K562 (cell line): ENCODE data around the gene CAMSAP2. TPM values are rescaled to one million over a fixed set of nuclear protein-coding genes. Genes with fewer than 3 reads are reported as not detected.

Experiments used
- ATAC-seq: fragments of 200-7000 bp; cut with Tn5 transposase; 3 replicates; pipeline ENCODE4 v1.9.1; 2020; ENCODE audit warnings: moderate library complexity
- BruUV-seq: library from RNA; stranded (reverse); fragments of 400-500 nt; replicated peaks from 2 replicates; lab custom pipeline; 2021; lab: Mats Ljungman, UMichigan
- CTCF ChIA-PET: fragments of 300-600 bp; formaldehyde crosslinking; extraction: SDS; loops from one replicate; lab custom pipeline; 2021; ENCODE audit warnings: low intra/inter-chr PET ratio; lab: Yijun Ruan, JAX
- POLR2A ChIA-PET: fragments of 300-600, 350-650 bp; sonication (Branson Sonifier 250); formaldehyde crosslinking; extraction: SDS; loops from one replicate; lab custom pipeline; 2021; ENCODE audit warnings: antibody characterized with exemption, inconsistent platforms; lab: Yijun Ruan, JAX
- DNase-seq, 4 experiments: peaks; one replicate each; pipeline versions ENCODE4 v3.0.0 to v3.0.0-alpha.2; 2011 to 2018; ENCODE audit warnings: low spot score in 3 of 4, mixed read lengths in 3 of 4; ENCODE audit errors: extremely low read depth in 1 of 4
- FAIRE-seq: peaks from 2 replicates; lab custom pipeline; 2011; peaks lifted over from hg19 to GRCh38; lab: Jason Lieb, UNC
- H2AFZ ChIP-seq: 2 replicates; pipeline ENCODE4 v1.6.0; 2011; ENCODE audit warnings: low read depth, low read length, control low read depth, inconsistent platforms
- H3K27ac ChIP-seq: fragments of 200-600 bp; 3 replicates; pipeline ENCODE4 v1.8.0; 2011; ENCODE audit warnings: low read depth, mild to moderate bottlenecking, control low read depth, inconsistent platforms, low read length, moderate library complexity, mixed read lengths; ENCODE audit errors: extremely low read depth
- H3K27me3 ChIP-seq, 2 experiments: fragments of 300-600 bp in 1 of 2; 2 replicates in 1 of 2; 3 replicates in 1 of 2; pipeline versions ENCODE4 v1.6.0 to v1.8.0; 2011; ENCODE audit warnings: inconsistent platforms in 2 of 2, low read length in 2 of 2, mild to moderate bottlenecking in 1 of 2, mixed read lengths in 1 of 2, moderate library complexity in 1 of 2; ENCODE audit not compliant: control insufficient read depth in 2 of 2, insufficient read depth in 2 of 2
- H3K36me3 ChIP-seq: fragments of 300-600 bp; 3 replicates; pipeline ENCODE4 v1.8.0; 2011; ENCODE audit warnings: mild to moderate bottlenecking, low read length, inconsistent platforms; ENCODE audit not compliant: control insufficient read depth, insufficient read depth
- H3K4me1 ChIP-seq, 2 experiments: fragments of 200-600 bp in 1 of 2; replicated peaks in 1 of 2; 2 replicates in 1 of 2; 3 replicates in 1 of 2; pipeline versions ENCODE4 v1.5.1 to v1.8.0; 2011; ENCODE audit warnings: inconsistent platforms in 2 of 2, low read length in 2 of 2, mild to moderate bottlenecking in 1 of 2, mixed read lengths in 1 of 2, moderate library complexity in 1 of 2; ENCODE audit not compliant: control insufficient read depth in 2 of 2, insufficient read depth in 2 of 2
- H3K4me2 ChIP-seq: 2 replicates; pipeline ENCODE4 v1.6.1; 2011; ENCODE audit warnings: low read length, control low read depth, inconsistent platforms, mixed read lengths; ENCODE audit not compliant: insufficient read depth
- H3K4me3 ChIP-seq: fragments of 200-600 bp; sonication (generic), shearing (Covaris generic); 2 replicates; pipeline ENCODE4 v1.5.1; 2016; ENCODE audit warnings: control low read depth, inconsistent platforms
- H3K79me2 ChIP-seq: fragments of 200-600 bp; 3 replicates; pipeline ENCODE4 v1.8.0; 2011; ENCODE audit warnings: low read length, inconsistent platforms; ENCODE audit not compliant: control insufficient read depth, insufficient read depth
- H3K9ac ChIP-seq, 2 experiments: 2 replicates each; pipeline versions ENCODE4 v1.6.0 to v1.6.1; 2011; ENCODE audit warnings: low read depth in 2 of 2, low read length in 2 of 2, control low read depth in 1 of 2, inconsistent platforms in 1 of 2, mild to moderate bottlenecking in 1 of 2, mixed read lengths in 1 of 2; ENCODE audit not compliant: insufficient read depth in 1 of 2
- H3K9me1 ChIP-seq: one replicate; pipeline ENCODE4 v1.6.0; 2011; ENCODE audit warnings: inconsistent platforms, mild to moderate bottlenecking, low read length, moderate library complexity; ENCODE audit not compliant: control insufficient read depth, insufficient read depth
- H3K9me3 ChIP-seq: replicated peaks from 2 replicates; pipeline ENCODE4 v1.5.1; 2011; ENCODE audit warnings: low read depth, low read length, inconsistent platforms; ENCODE audit not compliant: control insufficient read depth, insufficient read depth
- H4K20me1 ChIP-seq: replicated peaks from 2 replicates; pipeline ENCODE4 v1.6.1; 2011; ENCODE audit warnings: low read length, inconsistent platforms, mixed read lengths; ENCODE audit not compliant: control insufficient read depth, insufficient read depth
- RCOR1 ChIP-seq, 2 experiments: IDR thresholded peaks; 2 replicates each; pipeline ENCODE4 v1.6.1; 2012; ENCODE audit warnings: low read depth in 2 of 2, low read length in 2 of 2, borderline replicate concordance in 1 of 2, improper control_type of control experiment in 1 of 2
- ZNF778 ChIP-seq: fragments of 450-650 bp; formaldehyde crosslinking; IDR thresholded peaks from 2 replicates; pipeline ENCODE4 v1.4.0; 2020; ENCODE audit warnings: mild to moderate bottlenecking, moderate library complexity
- WGBS: fragments of 100-300 bp; shearing (Covaris generic); methylation state at CpG from one replicate; pipeline ENCODE4 v1.1.6; 2016; ENCODE audit warnings: low coverage, mixed read lengths; ENCODE audit not compliant: insufficient coverage; ENCODE audit errors: missing lambda C conversion rate; 5-methylcytosine and 5-hydroxymethylcytosine counted together
- in situ Hi-C: fragments of 300-500 bp; cut with MboI; formaldehyde crosslinking; loops from 4 replicates; pipeline ENCODE4 v1.15.0; 2018; ENCODE audit warnings: inconsistent platforms, mixed read lengths
- intact Hi-C: fragments of 100-400 bp; cut with micrococcal nuclease; formaldehyde crosslinking; loops from 2 replicates; pipeline ENCODE4 v1.14.2; 2022
- polyA plus RNA-seq, 8 experiments: library from polyadenylated mRNA; depleted of rRNA in 4 of 8; stranded (reverse) in 5 of 8; unstranded in 3 of 8; fragments of >200 nt; fragmentation: Nextera tagmentation in 2 of 8; fragmentation: Illumina TruSeq in 1 of 8; extraction: Ambion mirVana in 2 of 8; extraction: Trizol in 1 of 8; gene quantifications; 2 replicates each; pipeline versions ENCODE4 v1.2.1 to v1.2.3, GENCODE V29; 2011 to 2014; ENCODE audit warnings: inconsistent platforms in 1 of 8, missing spikeins in 1 of 8
- total RNA-seq, 7 experiments: library from RNA; depleted of rRNA in 6 of 7; stranded (reverse); fragments of >200 nt in 6 of 7; fragmentation: Illumina TruSeq in 2 of 7; extraction: Trizol in 2 of 7; gene quantifications; 2 replicates each; pipeline versions ENCODE4 v1.2.1 to v1.2.3, GENCODE V29; 2011 to 2021; ENCODE audit warnings: low replicate concordance in 1 of 7
- TF ChIP-seq, protein P1 (sequence below): fragments of 450-650 bp; IDR thresholded peaks from 2 replicates; pipeline ENCODE4 v1.6.1; 2016

The CAMSAP2 gene
- total and polyA plus RNA-seq, 9 of the 15 experiments (the other 6 are each of a cell fraction or from before 2014, with no cell fraction given), result 1.4 to 7.5 (median 2.7) TPM

DNA sequence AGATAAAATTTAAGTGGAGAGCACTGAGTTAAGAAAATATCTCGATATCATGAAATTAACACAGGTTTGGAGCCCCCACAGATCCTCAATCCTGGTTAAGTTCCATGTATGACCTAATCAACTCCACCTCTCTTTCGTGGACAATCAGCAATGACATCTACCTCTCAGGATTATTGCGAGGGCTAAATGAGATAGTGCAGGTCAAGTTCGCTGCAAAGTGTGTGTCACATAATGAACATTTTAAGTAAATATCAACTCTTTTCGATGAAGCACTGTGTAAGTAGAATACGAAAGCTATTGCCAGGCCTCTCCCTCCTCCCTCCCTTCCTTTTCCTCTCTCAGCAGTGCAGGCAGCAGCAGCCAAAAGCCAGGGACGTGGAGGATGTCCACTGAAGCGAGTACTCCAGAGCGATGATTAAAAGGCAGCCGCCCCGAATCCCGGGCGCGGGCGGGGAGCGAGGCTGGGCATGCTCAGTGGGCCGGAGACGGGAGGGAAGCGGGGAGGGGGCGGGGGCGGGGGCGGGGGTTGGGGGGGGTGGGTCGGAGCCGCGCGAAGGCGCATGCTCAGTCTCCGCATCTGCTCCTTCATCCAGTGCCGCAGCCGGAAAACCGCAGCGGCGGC is at the start of gene CAMSAP2 (continued):
- 0 out of 4 replicates have a peak, but pooled peaks of 1 of the 2 experiments have one; percentile 25 for TF ChIP-seq RCOR1 (IDR thresholded peaks at IDR 0.05; ENCODE audit: borderline replicate concordance in 1 of 2, low read depth in 2 of 2, low read length in 2 of 2)

DNA sequence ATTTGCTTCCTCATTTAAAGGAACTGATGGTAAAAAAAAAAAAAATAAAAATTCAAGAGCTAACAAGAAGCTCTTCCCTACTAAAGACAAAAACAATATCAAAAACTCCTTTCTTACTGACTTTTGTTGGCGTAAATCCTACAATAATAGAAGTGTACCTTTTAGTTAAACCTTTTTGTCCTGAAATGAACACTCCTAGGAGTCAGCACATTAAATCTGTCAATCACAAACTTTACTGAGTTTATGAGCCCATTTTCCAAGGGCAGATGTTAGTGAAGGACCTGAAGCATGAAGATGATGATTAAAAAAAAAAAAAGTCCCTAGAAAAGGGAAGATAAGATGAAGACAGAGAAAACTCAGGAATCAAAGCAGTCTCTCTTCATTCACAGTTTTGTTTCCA is 46.4 kb upstream of the CAMSAP2 start:
- intact Hi-C loops, result no loop called here
- Histone ChIP-seq H2AFZ (no peak overlapping the region), H3K4me2 (no peak overlapping the region), H3K9ac (no peak overlapping the region)
- CTCF ChIA-PET, result no interaction called here
- no peak for TF ChIP-seq ZNF778
- TF ChIP-seq, protein P1, sequence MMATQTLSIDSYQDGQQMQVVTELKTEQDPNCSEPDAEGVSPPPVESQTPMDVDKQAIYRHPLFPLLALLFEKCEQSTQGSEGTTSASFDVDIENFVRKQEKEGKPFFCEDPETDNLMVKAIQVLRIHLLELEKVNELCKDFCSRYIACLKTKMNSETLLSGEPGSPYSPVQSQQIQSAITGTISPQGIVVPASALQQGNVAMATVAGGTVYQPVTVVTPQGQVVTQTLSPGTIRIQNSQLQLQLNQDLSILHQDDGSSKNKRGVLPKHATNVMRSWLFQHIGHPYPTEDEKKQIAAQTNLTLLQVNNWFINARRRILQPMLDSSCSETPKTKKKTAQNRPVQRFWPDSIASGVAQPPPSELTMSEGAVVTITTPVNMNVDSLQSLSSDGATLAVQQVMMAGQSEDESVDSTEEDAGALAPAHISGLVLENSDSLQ, result 0 out of 2 replicates have a peak, but pooled peaks have one; percentile 31
- TF ChIP-seq, all 486 proteins: peak for 1
- H3K79me2 ChIP-seq, result no peaks in the 10 kb centered on the region
- DNase-seq, result no peak
- POLR2A ChIA-PET, result interaction anchor here (1.3 to 1.4 kb wide), 2 partner anchors 11 to 23 kb away, joined by 3 to 4 read pairs; partner anchors contain the start of gene DDX59
- no peaks in the 10 kb centered on the region for H3K36me3 ChIP-seq
- no peak for FAIRE-seq
- WGBS, result 68% methylated on average over 1 of the region's 1 CpG
- no peak overlapping the region for H3K4me3 ChIP-seq
- no peak for ATAC-seq
- H3K9me1 ChIP-seq, result no peaks in the 10 kb centered on the region
- no peaks in the 10 kb centered on the region for H3K9me3 ChIP-seq
- no peaks in the 10 kb centered on the region for H3K4me1 ChIP-seq
- no peak overlapping the region for H3K27ac ChIP-seq
- H4K20me1 ChIP-seq, result no peaks in the 10 kb centered on the region
- in situ Hi-C loops, result no loop called here
- BruUV-seq, result no TSS peak
- no peaks in the 10 kb centered on the region for H3K27me3 ChIP-seq
